HG02798 (cell line): ENCODE measurements around the gene TMX1.

Source experiments
- ATAC-seq: cut with Tn5 transposase; IDR thresholded peaks from one replicate; pipeline ENCODE4 v1.9.1; 2021; ENCODE audit warnings: mild to moderate bottlenecking; ENCODE audit not compliant: unreplicated experiment, poor library complexity

The TMX1 gene

GRCh38 chr14:51291016-51291415 lies 51.0 kb downstream of the TMX1 start:
- no peak for ATAC-seq

DNA sequence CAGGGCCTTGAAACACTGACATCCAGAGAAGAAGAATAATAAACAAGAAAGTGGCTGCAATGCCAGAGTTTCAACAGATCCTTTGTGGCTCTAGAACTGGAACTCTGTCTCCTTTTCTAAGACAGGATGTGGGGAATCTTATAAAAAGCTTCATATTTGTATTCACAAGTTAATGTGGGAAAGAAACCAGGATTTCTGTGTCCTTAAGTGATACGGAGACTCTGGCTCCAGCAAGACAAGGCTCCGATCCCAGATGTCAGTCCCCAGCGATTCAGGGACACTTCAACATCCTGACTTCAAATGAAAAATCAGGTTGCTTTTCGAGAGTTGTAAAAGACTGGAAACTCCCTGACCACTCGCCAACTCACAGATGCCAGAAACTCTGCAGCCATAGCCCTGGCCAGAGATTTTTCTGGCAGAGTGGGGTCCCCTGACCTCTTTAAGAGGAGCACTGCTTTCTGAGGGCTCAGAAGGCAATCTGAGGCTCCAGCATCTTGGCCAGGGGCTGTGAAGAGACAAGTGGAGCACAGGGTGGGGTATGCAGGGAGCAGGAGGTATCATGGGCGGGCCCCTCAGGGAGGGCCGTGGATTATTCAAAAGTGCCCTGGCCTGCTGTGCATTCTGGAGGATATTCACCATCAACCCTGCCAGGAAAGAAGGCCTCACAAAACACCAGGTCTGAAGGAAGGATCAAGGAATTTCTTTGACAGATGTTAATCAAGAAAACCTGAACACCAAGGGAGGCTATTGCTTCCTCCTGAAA lies 53.3 kb downstream of the TMX1 start:
- ATAC-seq = no peak

DNA sequence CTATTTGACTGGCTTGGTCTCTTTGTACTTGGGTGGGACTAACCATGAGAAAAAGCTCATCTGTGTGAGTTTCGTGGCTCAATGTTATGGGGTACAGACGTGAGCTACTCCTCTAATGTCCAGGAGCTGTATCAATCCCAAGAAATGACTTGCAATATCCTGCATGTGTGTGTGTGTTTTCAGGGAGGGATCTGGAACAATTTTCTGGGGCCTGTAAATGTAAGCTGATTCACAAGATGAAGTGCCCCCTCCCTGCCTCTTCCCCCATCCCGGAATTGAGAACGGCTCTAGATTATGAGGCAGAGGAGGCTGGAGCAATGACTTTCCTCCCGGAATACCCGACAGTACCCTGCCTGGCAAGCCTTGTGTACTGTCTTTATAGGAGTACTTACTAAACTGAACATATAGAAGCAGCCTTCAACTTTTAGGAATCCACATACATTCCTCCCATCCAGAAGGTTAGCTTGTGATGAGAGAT lies 53.9 kb downstream of the TMX1 start:
- ATAC-seq = no peak

DNA sequence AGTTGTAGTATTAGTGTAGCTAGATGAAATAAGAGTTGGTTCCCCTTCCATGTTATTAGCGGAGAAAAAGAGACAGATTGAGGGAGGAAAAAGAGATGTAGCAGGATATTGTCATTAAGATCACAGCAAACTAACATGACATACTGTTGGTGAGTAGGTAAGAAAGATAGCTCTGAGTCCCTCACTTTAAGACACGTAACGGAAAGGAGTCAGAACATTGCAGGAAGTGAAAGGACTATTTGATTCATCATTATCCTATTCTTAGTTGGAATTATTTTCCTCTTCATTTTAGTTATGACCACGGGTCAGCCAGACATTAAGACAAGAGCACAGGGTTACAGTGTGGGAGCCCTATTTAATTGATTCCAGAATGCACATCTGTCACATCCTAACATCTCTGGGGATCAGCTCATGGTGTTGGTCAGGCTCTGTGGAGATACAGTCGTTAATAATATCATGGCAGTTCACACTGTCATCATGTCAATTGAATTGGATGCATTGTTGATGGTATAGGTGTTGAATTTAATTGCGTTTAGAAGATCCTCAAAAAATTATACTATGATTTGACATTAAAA lies 55.0 kb downstream of the TMX1 start:
- no peak for ATAC-seq

DNA sequence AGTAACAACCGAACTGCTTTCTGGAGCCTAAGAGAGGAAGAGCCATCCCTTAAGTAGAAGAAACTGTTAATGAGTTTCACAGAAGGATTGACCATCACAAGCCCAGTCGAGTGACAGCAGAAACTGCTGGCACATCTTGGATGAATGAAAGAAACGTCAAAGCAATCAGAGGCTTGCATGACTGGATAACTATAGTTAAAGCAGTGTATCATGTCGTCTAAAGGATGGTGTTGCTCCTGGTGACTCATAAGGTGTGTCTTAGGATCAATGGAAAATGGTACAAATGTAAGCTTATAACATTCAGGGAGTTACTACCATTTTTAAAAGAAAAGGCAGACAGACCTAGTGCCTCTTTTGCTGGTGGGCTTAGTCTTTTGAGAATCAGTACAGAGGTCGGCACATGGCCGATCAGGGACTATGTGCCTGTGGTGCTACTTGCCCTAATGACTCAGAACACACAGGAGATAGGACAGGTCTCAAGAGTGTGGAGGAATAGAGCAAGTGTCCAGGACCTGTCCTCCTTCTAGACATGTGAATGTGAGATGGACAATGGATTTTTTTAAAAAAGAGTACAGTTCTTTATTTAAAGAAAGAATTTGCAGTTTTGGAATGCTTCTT lies 55.7 kb downstream of the TMX1 start:
- no peak for ATAC-seq

DNA sequence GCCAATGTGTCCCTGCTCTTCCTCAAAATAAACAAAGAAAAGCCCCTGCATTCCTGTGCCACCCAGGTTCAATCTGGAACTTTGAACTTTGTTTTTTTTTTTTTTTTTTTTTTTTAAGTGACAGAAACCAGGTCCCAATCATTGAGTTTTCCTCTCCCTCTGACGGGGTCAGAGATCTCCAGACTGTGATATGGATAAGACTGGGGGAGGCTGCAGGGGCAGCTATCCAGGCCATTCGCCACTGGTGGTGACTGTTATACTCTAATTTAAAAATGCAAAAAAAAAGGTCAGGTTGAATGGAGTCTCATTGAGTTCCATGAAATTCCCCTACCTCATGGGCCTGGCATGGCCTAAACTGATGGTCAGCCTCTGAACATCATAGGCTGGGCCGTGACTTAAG lies 57.0 kb downstream of the TMX1 start:
- ATAC-seq = no peak

GRCh38 chr14:51298895-51299294 lies 58.8 kb downstream of the TMX1 start:
- no peak for ATAC-seq

GRCh38 chr14:51302295-51303030 lies 62.4 kb downstream of the TMX1 start:
- no peak for ATAC-seq

DNA sequence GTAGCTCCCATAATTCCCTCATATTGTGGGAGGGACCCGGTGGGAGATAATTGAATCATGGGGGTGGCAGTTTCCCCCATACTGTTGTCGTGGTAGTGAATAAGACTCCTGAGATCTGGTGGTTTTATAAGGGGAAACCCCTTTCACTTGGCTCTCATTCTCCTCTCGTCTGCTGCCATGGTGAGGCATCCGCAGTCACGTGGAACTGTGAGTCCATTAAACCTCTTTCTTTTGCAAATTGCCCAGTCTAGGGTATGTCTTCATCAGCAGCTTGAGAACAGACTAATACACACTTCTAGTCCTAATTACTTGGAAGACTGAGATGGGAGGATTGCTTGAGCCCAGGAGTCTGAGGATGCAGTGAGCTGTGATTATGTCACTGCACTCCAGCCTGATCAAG lies 64.4 kb downstream of the TMX1 start:
- ATAC-seq = no peak

DNA sequence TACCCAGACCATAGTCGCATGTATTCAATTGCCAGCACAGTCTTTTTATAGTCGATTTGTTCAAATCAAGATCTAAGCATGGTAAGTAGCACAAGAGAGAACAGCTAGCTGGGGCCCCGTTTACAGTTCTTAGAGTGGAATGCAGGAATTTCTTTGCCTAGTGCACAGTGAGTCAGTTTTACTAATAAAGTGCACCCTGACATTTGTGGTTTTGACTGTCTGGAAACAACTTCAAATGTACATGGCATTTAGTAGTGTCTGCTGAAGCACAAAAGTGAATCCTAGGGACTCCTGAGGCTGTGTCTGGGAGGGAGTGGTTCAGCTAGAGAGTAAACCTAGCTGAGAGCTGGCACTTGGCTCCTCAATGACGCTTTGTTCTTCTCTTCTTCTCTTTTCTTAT lies 64.9 kb downstream of the TMX1 start:
- ATAC-seq = no peak

DNA sequence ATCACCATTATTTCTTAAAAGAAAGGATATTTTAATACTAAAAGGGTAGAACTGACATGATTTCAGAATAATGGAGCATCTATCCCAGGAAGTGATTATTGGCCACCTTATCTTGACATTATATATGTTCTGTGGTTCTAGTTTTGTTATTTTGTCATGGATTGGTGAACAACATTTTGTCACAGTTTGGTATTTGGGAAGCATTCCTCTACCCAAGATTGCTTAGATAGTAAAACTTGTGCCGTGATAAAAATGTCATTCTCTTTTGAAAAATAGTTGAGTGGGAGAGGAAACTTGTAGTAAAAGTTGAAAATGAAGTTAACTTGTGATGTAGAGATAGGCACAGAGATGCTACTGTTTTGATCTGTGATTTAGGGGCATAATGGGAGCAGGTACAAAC lies 65.7 kb downstream of the TMX1 start:
- ATAC-seq = no peak
